ENCODE results near the gene KRTAP3-1. TPM values are rescaled to one million over a fixed set of nuclear protein-coding genes. Genes with fewer than 3 reads are reported as not detected.
"Not testable (repeated sequence)": the region's sequence is repeated elsewhere in the genome, so short reads cannot be mapped to it uniquely, and the experiment has no call there.

Gene KRTAP3-1
- total RNA-seq, 1 experiment from 2014 or later, result not detected

- DNase-seq (ENCODE audit: low read depth, low spot score), result no peak
- in situ Hi-C loops (cut with HindIII; ENCODE audit: low pct_unique_long_range_greater_than_20kb, low sequenced_read_pairs), result no loop called here
Observed at GRCh38 chr17:41020336-41020735, 11.4 kb upstream of the KRTAP3-1 start.

- in situ Hi-C loops (cut with HindIII; ENCODE audit: low pct_unique_long_range_greater_than_20kb, low sequenced_read_pairs), result no loop called here
- DNase-seq (ENCODE audit: low read depth, low spot score), result no peak
Observed at GRCh38 chr17:41019415-41019814, 10.5 kb upstream of the KRTAP3-1 start.

- in situ Hi-C loops (cut with HindIII; ENCODE audit: low pct_unique_long_range_greater_than_20kb, low sequenced_read_pairs), result no loop called here
- DNase-seq (ENCODE audit: low read depth, low spot score), result no peak
Observed at GRCh38 chr17:41018541-41018940, 9.6 kb upstream of the KRTAP3-1 start.

GRCh38 chr17:41016578-41017215 lies 7.8 kb upstream of the KRTAP3-1 start:
- in situ Hi-C loops (cut with HindIII; ENCODE audit: low pct_unique_long_range_greater_than_20kb, low sequenced_read_pairs), result no loop called here
- no peak for DNase-seq (ENCODE audit: low read depth, low spot score)

GRCh38 chr17:41015454-41015853 lies 6.5 kb upstream of the KRTAP3-1 start:
- in situ Hi-C loops (cut with HindIII; ENCODE audit: low pct_unique_long_range_greater_than_20kb, low sequenced_read_pairs), result no loop called here
- DNase-seq (ENCODE audit: low read depth, low spot score), result no peak

GRCh38 chr17:41013606-41014005 lies 4.7 kb upstream of the KRTAP3-1 start:
- no peak for DNase-seq (ENCODE audit: low read depth, low spot score)
- in situ Hi-C loops (cut with HindIII; ENCODE audit: low pct_unique_long_range_greater_than_20kb, low sequenced_read_pairs), result no loop called here

GRCh38 chr17:41013181-41013580 lies 4.3 kb upstream of the KRTAP3-1 start:
- in situ Hi-C loops (cut with HindIII; ENCODE audit: low pct_unique_long_range_greater_than_20kb, low sequenced_read_pairs), result no loop called here
- no peak for DNase-seq (ENCODE audit: low read depth, low spot score)

- in situ Hi-C loops (cut with HindIII; ENCODE audit: low pct_unique_long_range_greater_than_20kb, low sequenced_read_pairs), result no loop called here
- no peak for DNase-seq (ENCODE audit: low read depth, low spot score)
Observed at GRCh38 chr17:41012326-41013120, 3.6 kb upstream of the KRTAP3-1 start.

GRCh38 chr17:41010441-41010840 lies 1.5 kb upstream of the KRTAP3-1 start:
- in situ Hi-C loops (cut with HindIII; ENCODE audit: low pct_unique_long_range_greater_than_20kb, low sequenced_read_pairs), result no loop called here
- no peak for DNase-seq (ENCODE audit: low read depth, low spot score)

GRCh38 chr17:41009936-41010335 lies 1.0 kb upstream of the KRTAP3-1 start:
- in situ Hi-C loops (cut with HindIII; ENCODE audit: low pct_unique_long_range_greater_than_20kb, low sequenced_read_pairs), result no loop called here
- DNase-seq (ENCODE audit: low read depth, low spot score), result no peak

GRCh38 chr17:41009301-41009760 lies 403 bp upstream of the KRTAP3-1 start:
- in situ Hi-C loops (cut with HindIII; ENCODE audit: low pct_unique_long_range_greater_than_20kb, low sequenced_read_pairs), result no loop called here
- DNase-seq (ENCODE audit: low read depth, low spot score), result no peak

GRCh38 chr17:41004397-41004796 lies 4.5 kb downstream of the KRTAP3-1 start:
- in situ Hi-C loops (cut with HindIII; ENCODE audit: low pct_unique_long_range_greater_than_20kb, low sequenced_read_pairs), result no loop called here
- DNase-seq (ENCODE audit: low read depth, low spot score), result no peak

- in situ Hi-C loops (cut with HindIII; ENCODE audit: low pct_unique_long_range_greater_than_20kb, low sequenced_read_pairs), result no loop called here
- DNase-seq (ENCODE audit: low read depth, low spot score), result no peak
Observed at GRCh38 chr17:41003926-41004325, 5.0 kb downstream of the KRTAP3-1 start.

- in situ Hi-C loops (cut with HindIII; ENCODE audit: low pct_unique_long_range_greater_than_20kb, low sequenced_read_pairs), result no loop called here
- DNase-seq (ENCODE audit: low read depth, low spot score), result no peak
Observed at GRCh38 chr17:41002814-41003213, 6.1 kb downstream of the KRTAP3-1 start.

GRCh38 chr17:41001795-41002194 lies 7.1 kb downstream of the KRTAP3-1 start:
- DNase-seq (ENCODE audit: low read depth, low spot score), result no peak
- in situ Hi-C loops (cut with HindIII; ENCODE audit: low pct_unique_long_range_greater_than_20kb, low sequenced_read_pairs), result no loop called here

- DNase-seq (ENCODE audit: low read depth, low spot score); in situ Hi-C loops (cut with HindIII; ENCODE audit: low pct_unique_long_range_greater_than_20kb, low sequenced_read_pairs): not testable (repeated sequence)
Observed at GRCh38 chr17:40999563-40999962, 9.4 kb downstream of the KRTAP3-1 start, which contains the start of gene KRTAP3-2. TSS of gene KRTAP3-2 (minus strand) at chr17:40999906. CDS start at chr17:40999853, 53 bp downstream.

- in situ Hi-C loops (cut with HindIII; ENCODE audit: low pct_unique_long_range_greater_than_20kb, low sequenced_read_pairs), result no loop called here
- DNase-seq (ENCODE audit: low read depth, low spot score), result no peak
Observed at GRCh38 chr17:40997361-40997760, 11.6 kb downstream of the KRTAP3-1 start.

GRCh38 chr17:40996829-40997228 lies 12.1 kb downstream of the KRTAP3-1 start:
- no peak for DNase-seq (ENCODE audit: low read depth, low spot score)

GRCh38 chr17:40995116-40995515 lies 13.8 kb downstream of the KRTAP3-1 start:
- DNase-seq (ENCODE audit: low read depth, low spot score), result no peak
- in situ Hi-C loops (cut with HindIII; ENCODE audit: low pct_unique_long_range_greater_than_20kb, low sequenced_read_pairs), result no loop called here

More at GRCh38 chr17:40996829-40997228, 12.1 kb downstream of the KRTAP3-1 start:
- in situ Hi-C loops (cut with HindIII; ENCODE audit: low pct_unique_long_range_greater_than_20kb, low sequenced_read_pairs), result no loop called here

Measured in SK-MEL-5 (cell line).